MM.1S (cell line): ENCODE measurements around the gene NTRK1.

ENCODE experiments used
- DNase-seq: peaks from one replicate; pipeline ENCODE4 v3.0.0-alpha.2; 2015
- H2AFZ ChIP-seq: fragments of 300-600 bp; sonication (generic); 2 replicates; pipeline ENCODE4 v1.6.0; 2016; ENCODE audit warnings: antibody characterized with exemption, low read length
- H3F3A ChIP-seq: fragments of 300-600 bp; sonication (generic); 2 replicates; pipeline ENCODE4 v1.6.1; 2016; ENCODE audit warnings: mild to moderate bottlenecking, antibody characterized with exemption, low read length, moderate library complexity, mixed read lengths; ENCODE audit not compliant: insufficient read depth
- H3K27ac ChIP-seq: fragments of 300-600 bp; sonication (generic); 2 replicates; pipeline ENCODE4 v1.5.1; 2016; ENCODE audit warnings: mild to moderate bottlenecking, low read length
- H3K27me3 ChIP-seq: fragments of 300-600 bp; sonication (generic); replicated peaks from 2 replicates; pipeline ENCODE4 v1.6.0; 2016; ENCODE audit warnings: low read length; ENCODE audit not compliant: insufficient read depth
- H3K36me3 ChIP-seq: fragments of 300-600 bp; sonication (generic); replicated peaks from 2 replicates; pipeline ENCODE4 v1.6.1; 2016; ENCODE audit warnings: mild to moderate bottlenecking, low read length, mixed read lengths; ENCODE audit not compliant: insufficient read depth
- H3K4me1 ChIP-seq: fragments of 300-600 bp; sonication (generic); 2 replicates; pipeline ENCODE4 v1.6.1; 2016; ENCODE audit warnings: low read length, mixed read lengths
- H3K4me2 ChIP-seq: fragments of 300-600 bp; sonication (generic); 2 replicates; pipeline ENCODE4 v1.6.0; 2016; ENCODE audit warnings: low read depth, low read length
- H3K4me3 ChIP-seq: fragments of 300-600 bp; sonication (generic); 2 replicates; pipeline ENCODE4 v1.5.1; 2016; ENCODE audit warnings: low read length, mixed read lengths
- H3K79me2 ChIP-seq: fragments of 300-600 bp; sonication (generic); 2 replicates; pipeline ENCODE4 v1.6.1; 2016; ENCODE audit warnings: mixed run types, low read length, mixed read lengths
- H3K9ac ChIP-seq: fragments of 300-600 bp; sonication (generic); 2 replicates; pipeline ENCODE4 v1.6.1; 2016; ENCODE audit warnings: low read length, mixed read lengths
- H3K9me2 ChIP-seq: fragments of 300-600 bp; sonication (generic); replicated peaks from 2 replicates; pipeline ENCODE4 v1.6.1; 2016; ENCODE audit warnings: mild to moderate bottlenecking, low read length, mixed read lengths; ENCODE audit not compliant: insufficient read depth
- H3K9me3 ChIP-seq: fragments of 300-600 bp; sonication (generic); replicated peaks from 2 replicates; pipeline ENCODE4 v1.6.1; 2016; ENCODE audit warnings: mild to moderate bottlenecking, low read length, mixed read lengths; ENCODE audit not compliant: insufficient read depth
- H4K20me1 ChIP-seq: fragments of 300-600 bp; sonication (generic); 2 replicates; pipeline ENCODE4 v1.6.1; 2016; ENCODE audit warnings: mild to moderate bottlenecking, low read length, moderate library complexity, mixed read lengths; ENCODE audit not compliant: insufficient read depth
- CTCF ChIP-seq: fragments of 300-600 bp; sonication (generic); IDR thresholded peaks from 2 replicates; pipeline ENCODE4 v1.5.1; 2016; ENCODE audit warnings: antibody characterized with exemption, low read length, mixed read lengths
- EZH2 ChIP-seq: fragments of 300-600 bp; sonication (generic); optimal IDR thresholded peaks from 2 replicates; pipeline ENCODE3; 2017; ENCODE audit warnings: low read depth, mild to moderate bottlenecking, antibody characterized with exemption, low read length, mixed read lengths
- EZH2phosphoT487 ChIP-seq: fragments of 300-600 bp; sonication (generic); IDR thresholded peaks from 2 replicates; pipeline ENCODE4 v1.6.1; 2018; ENCODE audit warnings: antibody characterized with exemption, low read length

Gene NTRK1

GRCh38 chr1:156840186-156840897 lies 20.3 kb upstream of the NTRK1 start:
- Histone ChIP-seq H3K79me2 (no peaks in the 10 kb centered on the region), H3K9me2 (no peaks in the 10 kb centered on the region), H3K9ac (no peak overlapping the region), H3K4me1 (no peaks in the 10 kb centered on the region), H2AFZ (no peak overlapping the region), H3K36me3 (no peaks in the 10 kb centered on the region), H3K4me3 (no peak overlapping the region), H3K4me2 (no peak overlapping the region), H3K9me3 (no peaks in the 10 kb centered on the region), H4K20me1 (no peaks in the 10 kb centered on the region), H3K27ac (no peak overlapping the region), H3K27me3 (peaks cover 52% of the 10 kb centered on the region), H3F3A (no peaks in the 10 kb centered on the region)
- DNase-seq = peak; percentile 29
- TF ChIP-seq EZH2phosphoT487 = no peak
- no peak for TF ChIP-seq CTCF
- no peak for TF ChIP-seq EZH2

- Histone ChIP-seq H3K9ac (no peak overlapping the region), H3K36me3 (no peaks in the 10 kb centered on the region), H3F3A (no peaks in the 10 kb centered on the region), H4K20me1 (no peaks in the 10 kb centered on the region), H3K27ac (no peak overlapping the region), H3K9me2 (no peaks in the 10 kb centered on the region), H3K79me2 (no peaks in the 10 kb centered on the region), H3K27me3 (peaks cover 49% of the 10 kb centered on the region), H3K4me3 (no peak overlapping the region), H3K4me1 (no peaks in the 10 kb centered on the region), H3K9me3 (no peaks in the 10 kb centered on the region), H2AFZ (no peak overlapping the region), H3K4me2 (no peak overlapping the region)
- TF ChIP-seq CTCF (no peak), EZH2phosphoT487 (no peak), EZH2 (no peak)
- no peak for DNase-seq
These were observed 19.8 kb upstream of the NTRK1 start for GRCh38 chr1:156840898-156841279.

- H3K9me2 ChIP-seq = no peaks in the 10 kb centered on the region
- H3K9ac ChIP-seq = no peak overlapping the region
- no peak overlapping the region for H3K4me3 ChIP-seq
- H2AFZ ChIP-seq = no peak overlapping the region
- no peaks in the 10 kb centered on the region for H3K36me3 ChIP-seq
- H3K79me2 ChIP-seq = no peaks in the 10 kb centered on the region
- no peaks in the 10 kb centered on the region for H4K20me1 ChIP-seq
- DNase-seq = no peak
- H3K9me3 ChIP-seq = no peaks in the 10 kb centered on the region
- no peaks in the 10 kb centered on the region for H3K4me1 ChIP-seq
- no peak overlapping the region for H3K27ac ChIP-seq
- H3K4me2 ChIP-seq = no peak overlapping the region
- H3F3A ChIP-seq = no peaks in the 10 kb centered on the region
- no peak for TF ChIP-seq CTCF
- no peak for TF ChIP-seq EZH2
- no peak for TF ChIP-seq EZH2phosphoT487
- peaks cover 51% of the 10 kb centered on the region for H3K27me3 ChIP-seq
These were observed 19.3 kb upstream of the NTRK1 start for GRCh38 chr1:156841295-156841855.
